ENCODE measurements around the gene KLHL34. TPM values are rescaled to one million over a fixed set of nuclear protein-coding genes. Genes with fewer than 3 reads are reported as not detected.

The KLHL34 gene, protein sequence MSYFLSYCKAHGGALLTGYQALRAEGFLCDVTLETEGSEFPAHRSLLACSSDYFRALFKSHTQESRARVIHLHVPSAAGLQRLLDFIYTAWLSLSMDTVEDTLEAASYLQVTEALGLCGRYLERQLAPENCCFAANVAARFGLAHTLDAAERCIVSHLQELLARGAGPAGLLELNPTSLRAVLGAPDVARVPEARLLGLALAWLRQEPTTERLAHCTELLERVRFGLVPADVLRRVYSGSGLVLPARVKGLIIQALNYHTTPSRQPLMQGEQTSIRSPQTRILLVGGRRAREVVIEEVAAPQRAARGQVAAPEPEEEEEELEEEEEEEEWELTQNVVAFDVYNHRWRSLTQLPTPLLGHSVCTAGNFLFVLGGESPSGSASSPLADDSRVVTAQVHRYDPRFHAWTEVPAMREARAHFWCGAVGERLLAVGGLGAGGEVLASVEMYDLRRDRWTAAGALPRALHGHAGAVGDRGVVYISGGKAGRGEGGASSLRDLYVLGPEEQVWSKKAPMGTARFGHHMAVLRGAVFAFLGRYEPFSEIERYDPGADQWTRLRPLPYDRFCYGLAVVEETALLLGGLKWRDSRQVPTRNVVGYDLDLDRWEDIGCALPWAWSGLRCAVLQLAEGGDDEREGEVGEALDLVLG
- 1 to 10 TPM; 3.5 to 3.8 TPM for total RNA-seq
- 1 to 10 TPM in 2 of 3 donors, under 1 TPM in 1; 0.91 to 2.5 (median 2.3) TPM for polyA plus RNA-seq
- total RNA-seq = 0.98 to 3.2 (median 2.4) reads per million in 6 experiments

DNA sequence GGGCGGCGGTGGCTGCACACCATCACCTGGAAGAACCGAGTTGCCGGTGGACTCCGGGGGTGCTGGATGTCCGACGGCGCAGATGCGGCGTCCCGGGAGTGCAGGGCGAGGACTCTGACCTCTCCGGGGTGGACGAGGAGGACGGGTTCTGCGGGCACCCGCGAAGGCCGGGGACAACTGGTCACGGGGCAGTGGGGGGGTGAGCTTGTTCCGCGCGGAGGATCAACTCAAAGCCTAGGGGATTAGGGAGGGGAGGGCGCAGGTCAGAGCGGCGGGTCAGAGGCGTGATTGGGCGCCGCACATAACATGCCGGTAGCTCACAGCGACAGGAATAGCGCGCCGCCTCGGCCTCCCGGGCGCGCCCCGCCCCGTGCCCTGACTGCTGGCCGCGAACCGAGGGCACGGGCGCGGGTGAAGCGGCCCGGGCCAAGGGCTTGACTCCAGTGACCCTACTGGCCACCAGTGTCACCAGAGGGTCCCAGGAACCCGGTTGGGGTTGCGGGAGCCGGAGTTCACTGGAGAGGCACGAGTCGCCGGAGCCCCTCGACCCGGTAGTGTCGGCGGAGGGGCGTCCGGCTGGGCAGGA is at the start of gene KLHL34:
Gene KLHL34, minus strand, starts transcription at position 179 of the 586 bp plus-strand sequence. CDS start 542 bp downstream, outside the sequence.
- no peaks in the 10 kb centered on the region for H3K9me3 Mint-ChIP-seq
- peaks cover 3 to 12% (median 7%) of the 10 kb centered on the region in 4 donors for H3K4me1 Mint-ChIP-seq
- DNase-seq (peak in 4 of 10 donors; percentile 7 to 56 (median 14)), ATAC-seq (peak; percentile 64 to 72)
- POLR2A ChIA-PET = interaction anchor here (1.2 to 1.7 kb wide), 4 partner anchors 51 to 284 kb away, joined by 3 to 5 read pairs (median 3); partner anchors contain the start of genes CNKSR2 and MBTPS2
- H3K36me3 Mint-ChIP-seq = no peaks in the 10 kb centered on the region
- peak within 1 kb of the TSS in 9 of 10 donors; percentile 48 to 87 (median 80) for H3K27ac Mint-ChIP-seq
- peaks cover 0 to 18% (median 4%) of the 10 kb centered on the region in 5 donors for H3K27me3 Mint-ChIP-seq
- peak within 1 kb of the TSS; percentile 68 to 88 (median 78) for H3K4me3 Mint-ChIP-seq

DNA sequence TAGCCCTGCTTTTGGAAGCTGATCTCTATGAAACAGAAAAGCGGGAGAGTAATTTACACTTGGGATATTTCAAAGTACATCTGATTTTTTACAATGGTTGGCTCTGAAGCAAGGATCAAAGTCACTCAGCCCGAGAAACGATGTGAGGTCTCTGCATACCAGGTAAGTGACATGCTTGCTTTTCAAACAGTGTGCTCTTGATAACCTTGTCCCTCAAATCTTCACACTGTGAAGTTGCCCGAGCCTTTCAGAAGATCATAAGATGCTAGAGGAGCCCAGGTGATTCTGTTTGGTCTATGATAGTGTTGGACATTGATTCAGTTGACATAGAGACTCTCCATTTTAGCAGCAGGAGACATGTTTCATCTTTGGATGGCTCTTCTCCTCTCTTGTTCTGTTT is 47.1 kb upstream of the KLHL34 start:
- H3K9me3 Mint-ChIP-seq = peaks cover 0 to 7% (median 0%) of the 10 kb centered on the region in 9 donors
- H3K27ac Mint-ChIP-seq = no peak overlapping the region
- H3K36me3 Mint-ChIP-seq = no peaks in the 10 kb centered on the region
- DNase-seq (no peak), ATAC-seq (no peak)
- POLR2A ChIA-PET = no interaction called here
- H3K4me3 Mint-ChIP-seq = no peak overlapping the region
- H3K4me1 Mint-ChIP-seq = no peaks in the 10 kb centered on the region
- H3K27me3 Mint-ChIP-seq = no peaks in the 10 kb centered on the region

DNA sequence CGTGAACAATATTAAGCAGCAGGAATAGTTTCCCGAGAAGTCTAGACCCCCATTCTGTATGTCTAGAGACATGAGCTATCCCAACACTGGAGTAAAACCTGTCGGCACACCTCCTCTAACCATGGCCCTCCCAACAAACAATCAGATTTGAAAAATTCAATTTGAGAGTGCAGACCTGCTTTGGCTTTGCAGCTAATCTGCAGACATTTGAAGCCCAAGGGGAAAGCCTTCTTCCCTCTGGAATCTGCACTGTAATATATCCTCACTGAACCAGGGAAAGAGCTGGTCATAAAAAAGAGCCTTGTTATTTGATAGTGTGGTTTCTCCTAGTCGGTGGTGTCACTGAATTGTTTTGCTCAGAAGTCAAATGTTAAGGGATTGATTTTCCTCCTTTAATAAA is 44.6 kb upstream of the KLHL34 start:
- POLR2A ChIA-PET = no interaction called here
- Mint-ChIP-seq H3K27me3 (no peaks in the 10 kb centered on the region), H3K4me3 (no peak overlapping the region), H3K36me3 (no peaks in the 10 kb centered on the region), H3K27ac (no peak overlapping the region), H3K9me3 (peaks cover 0 to 4% (median 0%) of the 10 kb centered on the region in 9 donors), H3K4me1 (no peaks in the 10 kb centered on the region)
- no peak for DNase-seq
- ATAC-seq = no peak

DNA sequence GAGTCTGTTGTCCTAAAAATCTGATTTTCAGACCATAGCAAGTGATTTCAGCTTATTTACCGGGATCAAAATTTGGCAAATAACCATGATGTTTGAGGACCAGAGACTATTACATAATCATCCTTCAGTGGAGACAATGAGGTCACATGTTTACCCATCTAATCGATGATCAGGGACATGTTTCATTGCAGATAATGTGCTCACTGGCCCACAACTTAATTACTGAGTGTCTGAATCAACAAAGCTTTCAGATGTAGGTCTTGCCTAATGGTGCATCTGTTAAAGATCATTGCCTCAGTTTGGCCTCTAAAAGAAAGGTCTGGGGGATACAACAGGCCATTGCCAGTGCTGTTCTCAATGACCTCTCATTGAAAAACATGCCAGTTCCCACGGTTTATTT is 42.8 kb upstream of the KLHL34 start:
- H3K4me3 Mint-ChIP-seq = no peak overlapping the region
- H3K27ac Mint-ChIP-seq = no peak overlapping the region
- no peaks in the 10 kb centered on the region for H3K36me3 Mint-ChIP-seq
- H3K4me1 Mint-ChIP-seq = no peaks in the 10 kb centered on the region
- H3K27me3 Mint-ChIP-seq = no peaks in the 10 kb centered on the region
- no peak for ATAC-seq
- POLR2A ChIA-PET = no interaction called here
- no peak for DNase-seq
- peaks cover 0 to 2% (median 0%) of the 10 kb centered on the region in 9 donors for H3K9me3 Mint-ChIP-seq

DNA sequence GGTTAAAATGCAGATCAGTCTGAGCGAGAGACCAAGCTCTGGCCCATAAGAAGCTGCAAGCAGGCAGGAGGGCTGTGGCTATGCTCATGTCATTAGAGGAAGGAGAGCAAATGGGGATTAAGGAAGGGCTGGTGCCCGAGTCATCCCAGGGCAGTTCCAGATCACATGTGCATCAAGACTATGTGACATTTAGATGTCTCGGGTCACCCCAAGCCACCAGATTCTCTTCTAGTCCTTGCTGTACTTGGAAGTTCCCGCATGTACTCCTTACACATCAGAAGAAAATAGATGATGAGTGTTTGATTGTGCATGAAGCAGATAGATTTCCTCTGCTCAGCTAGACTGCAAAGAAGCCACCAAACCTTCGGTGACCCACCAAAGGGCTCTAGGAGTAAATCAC is 42.1 kb upstream of the KLHL34 start:
- H3K27ac Mint-ChIP-seq = no peak overlapping the region
- no peak overlapping the region for H3K4me3 Mint-ChIP-seq
- no peaks in the 10 kb centered on the region for H3K4me1 Mint-ChIP-seq
- POLR2A ChIA-PET = no interaction called here
- ATAC-seq = no peak
- no peaks in the 10 kb centered on the region for H3K36me3 Mint-ChIP-seq
- H3K27me3 Mint-ChIP-seq = no peaks in the 10 kb centered on the region
- H3K9me3 Mint-ChIP-seq = peaks cover 0 to 2% (median 0%) of the 10 kb centered on the region in 9 donors
- DNase-seq = no peak

DNA sequence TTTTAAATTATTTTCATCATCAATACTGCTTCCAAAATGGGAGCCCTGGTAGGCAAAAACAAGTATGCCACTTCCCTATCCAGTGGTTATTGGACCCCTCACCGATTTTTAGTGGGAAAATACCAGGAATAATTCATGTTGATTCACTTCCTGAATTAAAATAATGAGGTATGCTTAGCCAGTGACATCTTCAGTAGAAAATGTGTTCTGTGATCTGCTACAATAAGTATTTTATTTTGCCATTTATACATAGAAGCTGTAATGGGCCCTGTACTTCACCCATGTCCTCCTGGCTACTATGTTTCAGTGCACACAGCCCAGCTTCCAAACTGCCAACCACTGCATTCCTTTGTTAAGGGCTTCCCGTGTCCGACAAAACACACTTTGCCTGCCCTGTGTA is 41.0 kb upstream of the KLHL34 start:
- DNase-seq = no peak
- H3K36me3 Mint-ChIP-seq = no peaks in the 10 kb centered on the region
- H3K9me3 Mint-ChIP-seq = peaks cover 0 to 2% (median 0%) of the 10 kb centered on the region in 9 donors
- no peak overlapping the region for H3K4me3 Mint-ChIP-seq
- POLR2A ChIA-PET = no interaction called here
- no peaks in the 10 kb centered on the region for H3K4me1 Mint-ChIP-seq
- ATAC-seq = no peak
- H3K27ac Mint-ChIP-seq = no peak overlapping the region
- no peaks in the 10 kb centered on the region for H3K27me3 Mint-ChIP-seq

DNA sequence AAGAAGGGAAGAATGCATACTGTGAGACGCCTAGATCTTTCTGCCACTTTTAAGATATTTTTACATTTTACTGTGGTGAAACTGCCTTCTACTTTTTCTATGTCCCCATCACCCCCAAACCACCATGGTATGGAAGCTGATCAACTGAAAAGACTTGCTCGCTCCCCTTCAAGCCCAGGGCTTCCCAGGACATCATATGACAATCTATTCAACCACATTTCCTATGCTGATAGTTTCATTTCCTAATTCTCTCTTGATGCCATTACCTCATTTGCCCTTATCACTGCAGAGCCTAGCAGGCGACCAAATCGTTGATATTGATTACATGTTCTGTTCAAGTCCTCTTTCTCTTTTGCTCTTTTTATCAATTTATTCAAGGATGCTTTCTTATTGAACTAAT is 40.1 kb upstream of the KLHL34 start:
- H3K4me3 Mint-ChIP-seq = no peak overlapping the region
- ATAC-seq (no peak), DNase-seq (no peak)
- POLR2A ChIA-PET = no interaction called here
- H3K27me3 Mint-ChIP-seq = no peaks in the 10 kb centered on the region
- H3K4me1 Mint-ChIP-seq = no peaks in the 10 kb centered on the region
- H3K9me3 Mint-ChIP-seq = peaks cover 0 to 2% (median 0%) of the 10 kb centered on the region in 9 donors
- H3K36me3 Mint-ChIP-seq = no peaks in the 10 kb centered on the region
- no peak overlapping the region for H3K27ac Mint-ChIP-seq

DNA sequence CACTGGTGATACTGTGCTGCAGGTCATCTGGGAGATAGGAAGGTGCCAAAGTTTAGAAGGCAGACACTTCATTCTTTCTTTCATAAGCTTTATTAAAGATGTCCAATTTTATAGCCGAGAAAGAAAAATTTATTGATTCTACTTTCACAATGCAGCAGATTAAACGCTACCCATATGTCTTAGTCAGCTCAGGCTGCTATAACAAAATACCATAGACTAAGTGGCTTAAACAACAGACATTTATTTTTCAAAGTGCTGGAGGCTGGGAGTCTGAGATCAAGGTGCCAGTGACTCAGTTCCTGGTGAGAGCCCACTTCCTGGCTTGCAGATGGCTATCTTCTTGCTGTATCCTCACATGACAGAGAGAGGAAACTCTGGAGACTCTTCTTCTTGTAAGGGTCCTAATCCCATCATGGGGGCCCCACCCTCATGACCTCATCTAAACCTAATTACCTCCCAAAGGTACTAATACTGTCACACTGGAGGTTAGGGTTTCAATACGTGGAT is 33.4 kb upstream of the KLHL34 start:
- H3K36me3 Mint-ChIP-seq = peaks cover 0 to 4% (median 0%) of the 10 kb centered on the region in 3 donors
- peaks cover 0 to 4% (median 0%) of the 10 kb centered on the region in 9 donors for H3K9me3 Mint-ChIP-seq
- H3K27me3 Mint-ChIP-seq = no peaks in the 10 kb centered on the region
- no peak for ATAC-seq
- no peak overlapping the region for H3K4me3 Mint-ChIP-seq
- POLR2A ChIA-PET = no interaction called here
- H3K27ac Mint-ChIP-seq = peak overlapping the region in 1 of 10 donors; percentile 15
- H3K4me1 Mint-ChIP-seq = peaks cover 0 to 6% (median 0%) of the 10 kb centered on the region in 4 donors
- DNase-seq = no peak

DNA sequence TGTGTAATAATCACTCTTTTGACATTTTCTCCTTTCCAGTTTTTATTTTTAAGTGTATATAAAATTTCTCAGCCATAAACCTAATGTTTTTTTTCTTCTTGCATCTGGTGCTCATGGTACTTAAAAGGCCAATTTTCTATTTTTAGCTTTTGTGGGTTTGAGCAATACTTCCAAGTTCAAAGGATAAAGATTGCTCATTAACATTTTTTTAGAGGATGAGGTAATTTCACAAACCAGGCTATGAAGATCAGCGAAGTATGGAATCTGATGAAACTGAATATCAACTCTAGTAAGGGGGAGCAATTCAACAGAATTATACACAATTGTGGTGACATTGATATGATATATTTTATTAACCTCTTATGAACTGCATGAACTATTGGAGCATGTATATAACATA is 25.8 kb upstream of the KLHL34 start:
- H3K27ac Mint-ChIP-seq = no peak overlapping the region
- H3K4me1 Mint-ChIP-seq = no peaks in the 10 kb centered on the region
- no peak for DNase-seq
- no peak for ATAC-seq
- peaks cover 0 to 2% (median 0%) of the 10 kb centered on the region in 5 donors for H3K27me3 Mint-ChIP-seq
- H3K4me3 Mint-ChIP-seq = no peak overlapping the region
- no peaks in the 10 kb centered on the region for H3K9me3 Mint-ChIP-seq
- no peaks in the 10 kb centered on the region for H3K36me3 Mint-ChIP-seq
- POLR2A ChIA-PET = no interaction called here

DNA sequence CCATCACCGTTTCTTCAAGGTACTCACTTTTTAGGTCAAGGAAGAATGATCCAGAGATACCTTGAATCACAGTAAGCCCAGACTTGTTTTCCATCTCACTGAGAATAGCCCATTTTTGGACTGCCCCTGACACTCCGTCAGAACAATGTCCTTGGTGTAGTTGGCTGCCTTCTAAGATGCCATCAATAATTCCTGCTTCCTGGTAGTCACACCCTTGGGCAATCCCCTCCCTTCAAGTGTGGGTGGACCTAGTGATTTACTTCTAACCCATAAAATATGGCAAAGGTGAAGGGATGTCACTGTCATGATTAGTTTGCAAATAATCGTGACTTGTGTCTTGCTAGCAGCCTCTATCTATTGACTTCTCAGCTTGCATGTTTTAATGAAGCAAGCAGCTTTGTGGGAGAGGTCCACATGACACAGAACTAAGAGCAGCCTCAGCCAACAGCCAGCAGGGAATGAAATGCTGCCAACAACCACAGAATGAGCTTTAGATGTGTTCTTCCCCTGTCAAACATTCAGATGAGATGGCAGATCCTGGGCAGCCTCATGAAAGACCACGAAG is 20.0 kb upstream of the KLHL34 start:
- Mint-ChIP-seq H3K9me3 (peaks cover 0 to 6% (median 0%) of the 10 kb centered on the region in 9 donors), H3K27me3 (peaks cover 0 to 16% (median 10%) of the 10 kb centered on the region in 5 donors), H3K4me1 (peaks cover 0 to 6% (median 1%) of the 10 kb centered on the region in 4 donors), H3K36me3 (no peaks in the 10 kb centered on the region), H3K27ac (peak overlapping the region in 1 of 10 donors; percentile 53), H3K4me3 (no peak overlapping the region)
- POLR2A ChIA-PET = no interaction called here
- DNase-seq = no peak
- ATAC-seq = no peak

DNA sequence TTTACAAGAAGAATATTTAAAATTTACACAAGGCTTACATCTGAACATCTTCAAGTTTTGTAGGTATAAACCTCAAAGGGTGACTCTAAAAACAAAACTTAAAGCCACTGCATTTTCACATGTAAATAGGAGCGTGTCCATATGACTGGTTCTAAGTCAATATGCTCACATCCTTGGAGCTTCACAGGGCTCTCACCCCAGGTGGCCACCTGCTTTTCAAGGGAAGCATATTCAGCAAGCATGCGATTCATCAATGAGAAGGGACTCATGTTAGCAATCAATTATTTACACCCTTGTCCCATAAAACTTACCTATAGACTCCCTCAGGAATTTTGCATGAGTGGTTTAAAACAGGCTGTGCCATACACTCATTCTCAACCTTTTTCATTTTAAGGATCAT is 17.8 kb upstream of the KLHL34 start:
- POLR2A ChIA-PET = no interaction called here
- Mint-ChIP-seq H3K27me3 (peaks cover 0 to 16% (median 10%) of the 10 kb centered on the region in 5 donors), H3K36me3 (no peaks in the 10 kb centered on the region), H3K4me3 (no peak overlapping the region), H3K4me1 (peaks cover 0 to 6% (median 1%) of the 10 kb centered on the region in 4 donors), H3K9me3 (peaks cover 0 to 6% (median 0%) of the 10 kb centered on the region in 9 donors), H3K27ac (no peak overlapping the region)
- no peak for ATAC-seq
- no peak for DNase-seq

DNA sequence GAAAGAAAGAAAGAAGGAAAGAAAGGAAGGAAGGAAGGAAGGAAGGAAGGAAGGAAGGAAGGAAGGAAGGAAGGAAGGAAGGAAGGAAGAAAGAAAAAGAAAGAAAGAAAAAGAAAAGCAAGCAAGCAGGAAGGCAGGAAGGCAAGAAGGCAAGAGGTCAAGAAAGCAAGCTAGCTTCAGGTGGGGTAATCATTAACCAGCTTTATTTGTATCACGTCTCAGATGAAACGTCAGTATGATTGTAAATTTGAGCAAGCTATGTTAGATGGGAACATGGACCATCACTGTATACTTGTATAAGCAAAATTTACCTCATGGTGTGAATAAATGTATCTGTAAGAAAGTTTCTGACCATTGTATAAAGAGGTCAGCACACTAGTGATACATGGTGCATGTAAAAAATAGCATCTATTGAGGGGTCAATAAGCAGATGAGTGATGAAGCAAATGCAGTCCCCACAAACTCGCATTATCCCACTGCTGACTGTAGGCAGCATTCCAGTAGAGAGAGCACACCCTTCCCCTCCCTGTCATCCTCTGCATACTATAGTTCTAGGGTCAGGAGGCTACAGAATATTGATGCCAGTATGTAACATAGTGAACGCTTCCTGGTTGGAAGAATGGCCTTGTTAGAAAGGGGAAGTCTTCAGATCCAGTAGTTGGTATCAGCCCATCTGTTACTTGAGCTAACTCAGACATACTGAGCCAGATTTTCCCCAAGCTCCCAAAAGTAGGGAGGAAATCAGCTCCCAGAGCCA is 16.5 kb upstream of the KLHL34 start:
- no peak overlapping the region for H3K27ac Mint-ChIP-seq
- ATAC-seq (no peak), DNase-seq (no peak)
- POLR2A ChIA-PET = no interaction called here
- peaks cover 0 to 16% (median 10%) of the 10 kb centered on the region in 5 donors for H3K27me3 Mint-ChIP-seq
- H3K4me1 Mint-ChIP-seq = peaks cover 0 to 6% (median 1%) of the 10 kb centered on the region in 4 donors
- H3K9me3 Mint-ChIP-seq = peaks cover 0 to 6% (median 0%) of the 10 kb centered on the region in 9 donors
- no peaks in the 10 kb centered on the region for H3K36me3 Mint-ChIP-seq
- H3K4me3 Mint-ChIP-seq = no peak overlapping the region

Data from naive thymus-derived CD8-positive, alpha-beta T cell (primary cell).